ENCODE measurements around the gene OBP2B. TPM values are rescaled to one million over a fixed set of nuclear protein-coding genes. Genes with fewer than 3 reads are reported as not detected.

Gene OBP2B
- total and polyA plus RNA-seq, 9 of the 15 experiments (the other 6 are each of a cell fraction or from before 2014, with no cell fraction given) = not detected

- Histone ChIP-seq H2AFZ (ENCODE audit: low read depth, low read length) (no peak overlapping the region), H3K4me2 (ENCODE audit: insufficient read depth, low read length) (no peak overlapping the region), H4K20me1 (replicated peaks; ENCODE audit: control insufficient read depth, insufficient read depth, low read length) (no peaks in the 10 kb centered on the region), H3K79me2 (ENCODE audit: control insufficient read depth, insufficient read depth, low read length) (no peaks in the 10 kb centered on the region), H3K36me3 (ENCODE audit: control insufficient read depth, insufficient read depth, low read length) (no peaks in the 10 kb centered on the region), H3K27me3 (ENCODE audit: control insufficient read depth in 2 of 2, insufficient read depth in 2 of 2, low read length in 2 of 2) (peaks cover 12 to 47% of the 10 kb centered on the region in 2 experiments; a peak in 4 of 5 replicates), H3K9me1 (ENCODE audit: control insufficient read depth, insufficient read depth, low read length) (no peaks in the 10 kb centered on the region), H3K27ac (ENCODE audit: extremely low read depth, low read depth, low read length) (no peak overlapping the region), H3K4me1 (replicated peaks in 1 of 2; ENCODE audit: control insufficient read depth in 2 of 2, insufficient read depth in 2 of 2, low read length in 2 of 2) (peaks cover 0 to 23% of the 10 kb centered on the region in 2 experiments; a peak in 2 of 5 replicates), H3K9me3 (replicated peaks; ENCODE audit: control insufficient read depth, insufficient read depth, low read depth, low read length) (no peaks in the 10 kb centered on the region), H3K9ac (ENCODE audit: insufficient read depth in 1 of 2, low read depth in 2 of 2, low read length in 2 of 2) (no peak overlapping the region), H3K4me3 (no peak overlapping the region)
- CTCF ChIA-PET (ENCODE audit: low intra/inter-chr PET ratio) = no interaction called here
- BruUV-seq (replicated peaks) = no TSS peak
- 36% methylated on average over 12 of the region's 12 CpGs for WGBS (ENCODE audit: insufficient coverage, low coverage, missing lambda C conversion rate)
- POLR2A ChIA-PET = no interaction called here
- ATAC-seq (no peak), DNase-seq (ENCODE audit: extremely low read depth in 1 of 4, low spot score in 3 of 4) (no peak), FAIRE-seq (no peak)
- in situ Hi-C loops (cut with MboI) (loop anchor here (5.0 kb wide), 1 partner anchor 93 kb away; no protein-coding TSS in a partner anchor), intact Hi-C loops (cut with micrococcal nuclease) (no loop called here)
- TF ChIP-seq ATF3 (IDR thresholded peaks at IDR 0.05) (no peak), ATF3 (CRISPR knock-in tag; conservative IDR thresholded peaks at IDR 0.05) (no peak), KLF6 (CRISPR knock-in tag; IDR thresholded peaks at IDR 0.05; ENCODE audit: borderline replicate concordance) (no peak), ZNF57 (CRISPR knock-in tag; IDR thresholded peaks at IDR 0.05) (no peak), SUPT5H (IDR thresholded peaks at IDR 0.05) (no peak), NFIC (IDR thresholded peaks at IDR 0.05) (no peak), HDAC3 (IDR thresholded peaks at IDR 0.05; ENCODE audit: borderline replicate concordance, partially characterized antibody) (no peak), TOE1 (IDR thresholded peaks at IDR 0.05; ENCODE audit: borderline replicate concordance) (no peak), TOE1 (CRISPR knock-in tag; IDR thresholded peaks at IDR 0.05; ENCODE audit: borderline replicate concordance, low read depth) (no peak), HOMEZ (CRISPR knock-in tag; IDR thresholded peaks at IDR 0.05) (no peak), GMEB1 (CRISPR knock-in tag; IDR thresholded peaks at IDR 0.05) (no peak), FIP1L1 (IDR thresholded peaks at IDR 0.05; ENCODE audit: low read depth, low read length, poor library complexity, severe bottlenecking) (no peak), ZNF41 (CRISPR knock-in tag; conservative IDR thresholded peaks at IDR 0.05) (no peak)
- TF ChIP-seq, protein P1, sequence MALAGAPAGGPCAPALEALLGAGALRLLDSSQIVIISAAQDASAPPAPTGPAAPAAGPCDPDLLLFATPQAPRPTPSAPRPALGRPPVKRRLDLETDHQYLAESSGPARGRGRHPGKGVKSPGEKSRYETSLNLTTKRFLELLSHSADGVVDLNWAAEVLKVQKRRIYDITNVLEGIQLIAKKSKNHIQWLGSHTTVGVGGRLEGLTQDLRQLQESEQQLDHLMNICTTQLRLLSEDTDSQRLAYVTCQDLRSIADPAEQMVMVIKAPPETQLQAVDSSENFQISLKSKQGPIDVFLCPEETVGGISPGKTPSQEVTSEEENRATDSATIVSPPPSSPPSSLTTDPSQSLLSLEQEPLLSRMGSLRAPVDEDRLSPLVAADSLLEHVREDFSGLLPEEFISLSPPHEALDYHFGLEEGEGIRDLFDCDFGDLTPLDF (CRISPR knock-in tag; IDR thresholded peaks at IDR 0.05) = no peak
- TF ChIP-seq, protein P2, sequence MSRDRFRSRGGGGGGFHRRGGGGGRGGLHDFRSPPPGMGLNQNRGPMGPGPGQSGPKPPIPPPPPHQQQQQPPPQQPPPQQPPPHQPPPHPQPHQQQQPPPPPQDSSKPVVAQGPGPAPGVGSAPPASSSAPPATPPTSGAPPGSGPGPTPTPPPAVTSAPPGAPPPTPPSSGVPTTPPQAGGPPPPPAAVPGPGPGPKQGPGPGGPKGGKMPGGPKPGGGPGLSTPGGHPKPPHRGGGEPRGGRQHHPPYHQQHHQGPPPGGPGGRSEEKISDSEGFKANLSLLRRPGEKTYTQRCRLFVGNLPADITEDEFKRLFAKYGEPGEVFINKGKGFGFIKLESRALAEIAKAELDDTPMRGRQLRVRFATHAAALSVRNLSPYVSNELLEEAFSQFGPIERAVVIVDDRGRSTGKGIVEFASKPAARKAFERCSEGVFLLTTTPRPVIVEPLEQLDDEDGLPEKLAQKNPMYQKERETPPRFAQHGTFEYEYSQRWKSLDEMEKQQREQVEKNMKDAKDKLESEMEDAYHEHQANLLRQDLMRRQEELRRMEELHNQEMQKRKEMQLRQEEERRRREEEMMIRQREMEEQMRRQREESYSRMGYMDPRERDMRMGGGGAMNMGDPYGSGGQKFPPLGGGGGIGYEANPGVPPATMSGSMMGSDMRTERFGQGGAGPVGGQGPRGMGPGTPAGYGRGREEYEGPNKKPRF (IDR thresholded peaks at IDR 0.05; ENCODE audit: low read depth, low read length) = no peak
Measured at GRCh38 chr9:133224762-133225161, 15.7 kb upstream of the OBP2B start.

Data from K562 (cell line).